Fibroblast of skin of left quadriceps (primary cell): ENCODE data around the gene DNAJB1.

Experiments
- DNase-seq, 2 experiments: peaks; one replicate each; pipeline ENCODE4 v3.0.0-alpha.2; 2013; ENCODE audit warnings: low read depth in 2 of 2

The DNAJB1 gene

DNA sequence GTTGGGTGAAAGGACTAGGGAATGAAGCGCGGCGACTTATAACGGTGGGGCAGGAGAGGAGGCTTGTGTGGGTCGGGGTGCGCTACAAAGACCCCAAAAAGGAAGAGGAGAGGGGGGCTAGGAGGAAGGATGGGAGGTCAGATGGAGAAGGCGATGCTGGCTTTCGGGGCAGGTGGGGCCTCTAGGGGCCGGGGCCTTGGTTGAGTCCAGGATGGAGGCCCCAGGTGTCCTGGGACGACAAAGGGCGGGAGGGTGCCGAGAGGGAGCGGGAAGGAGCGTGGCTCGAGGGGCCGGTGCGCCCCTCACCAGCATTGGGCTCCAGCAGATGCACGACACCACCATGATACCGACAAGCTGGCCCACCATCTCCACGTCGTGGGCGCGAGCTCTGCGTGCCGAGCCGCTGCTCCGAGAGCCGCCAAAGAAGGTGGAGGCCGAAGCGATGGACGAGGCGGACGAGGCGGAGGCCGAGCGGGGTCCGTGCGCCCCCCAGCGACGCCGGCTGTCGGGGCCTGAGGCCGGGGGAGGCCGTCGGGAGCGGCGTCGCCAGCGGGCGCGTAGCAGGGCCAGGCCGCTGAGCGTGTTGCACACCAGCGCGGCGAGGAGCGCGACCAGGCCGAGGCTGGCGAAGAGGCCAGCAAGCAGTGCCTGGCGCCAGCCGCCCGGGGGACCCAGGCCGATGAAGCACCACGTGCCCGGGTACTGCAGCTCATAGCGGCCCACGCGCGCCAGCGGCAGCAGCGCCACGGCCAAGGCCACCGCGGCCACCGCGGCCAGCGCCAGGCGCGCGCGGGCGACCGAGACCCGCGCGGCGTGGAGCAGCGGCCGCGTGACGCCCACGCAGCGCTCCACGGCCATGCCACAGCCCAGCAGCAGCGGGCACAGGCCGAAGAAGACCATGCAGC is 44.9 kb downstream of the DNAJB1 start:
- DNase-seq: no peak

- DNase-seq: no peak
Observed at GRCh38 chr19:14472202-14472938, 45.8 kb downstream of the DNAJB1 start.

GRCh38 chr19:14471436-14472187 is 46.6 kb downstream of the DNAJB1 start:
- no peak for DNase-seq

DNA sequence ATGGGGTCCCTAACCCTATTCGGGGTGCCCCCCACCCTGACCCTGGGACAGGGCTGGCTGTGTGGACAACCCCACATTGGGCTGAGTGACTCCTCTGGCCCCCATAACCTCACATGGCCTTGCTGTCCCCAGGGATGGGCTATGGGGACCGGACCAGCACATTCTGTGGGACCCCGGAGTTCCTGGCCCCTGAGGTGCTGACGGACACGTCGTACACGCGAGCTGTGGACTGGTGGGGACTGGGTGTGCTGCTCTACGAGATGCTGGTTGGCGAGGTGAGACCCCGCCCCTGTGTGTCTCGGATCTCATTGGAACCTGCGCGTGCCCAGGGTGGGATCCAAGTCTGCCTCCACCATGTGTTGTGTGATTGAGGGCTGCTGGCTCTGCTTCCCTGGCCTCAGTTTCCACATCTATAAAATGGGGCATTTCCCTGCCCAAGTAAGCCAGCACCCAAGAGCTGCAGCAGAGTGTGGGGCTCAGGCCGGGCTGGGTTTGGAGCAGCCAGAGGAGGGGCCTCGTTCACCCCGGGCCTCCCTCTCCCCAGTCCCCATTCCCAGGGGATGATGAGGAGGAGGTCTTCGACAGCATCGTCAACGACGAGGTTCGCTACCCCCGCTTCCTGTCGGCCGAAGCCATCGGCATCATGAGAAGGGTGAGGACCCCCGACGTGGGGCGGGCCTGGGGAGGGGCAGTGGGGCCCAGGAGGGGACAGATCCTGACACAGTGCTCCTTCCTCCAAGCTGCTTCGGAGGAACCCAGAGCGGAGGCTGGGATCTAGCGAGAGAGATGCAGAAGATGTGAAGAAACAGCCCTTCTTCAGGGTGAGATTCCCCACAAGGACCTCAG is 47.9 kb downstream of the DNAJB1 start:
- no peak for DNase-seq

DNA sequence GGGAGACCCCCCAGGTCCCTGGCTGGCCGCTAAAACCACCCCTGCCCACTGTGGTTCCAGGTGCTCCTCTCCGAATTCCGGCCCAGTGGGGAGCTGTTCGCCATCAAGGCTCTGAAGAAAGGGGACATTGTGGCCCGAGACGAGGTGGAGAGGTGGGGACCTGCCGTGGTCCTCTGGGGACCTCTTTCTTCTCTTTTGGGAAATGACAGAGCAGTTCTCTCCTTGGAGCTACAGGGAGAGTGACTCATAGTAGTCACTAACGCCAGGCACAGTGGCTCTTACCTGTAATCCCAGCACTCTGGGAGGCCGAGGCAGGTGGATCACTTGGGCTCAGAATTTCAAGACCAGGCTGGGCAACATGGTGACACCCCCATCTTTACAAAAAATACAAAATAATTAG is 50.4 kb downstream of the DNAJB1 start:
- DNase-seq: no peak

- no peak for DNase-seq
Observed at GRCh38 chr19:14467391-14467790, 50.8 kb downstream of the DNAJB1 start.
